GM21367 (cell line): ENCODE measurements around the gene PLCB4.
A peak's percentile ranks its signal among the peaks of the same experiment; 100 is the strongest.

Experiments used
- ATAC-seq: cut with Tn5 transposase; IDR thresholded peaks from one replicate; pipeline ENCODE4 v1.9.1; 2021; ENCODE audit not compliant: unreplicated experiment

Gene PLCB4

GRCh38 chr20:9480066-9480465, 411.2 kb downstream of the PLCB4 start:
- ATAC-seq: no peak

GRCh38 chr20:9482180-9482579, 413.3 kb downstream of the PLCB4 start:
- ATAC-seq: no peak

GRCh38 chr20:9483131-9483530, 414.2 kb downstream of the PLCB4 start:
- no peak for ATAC-seq

- no peak for ATAC-seq
Observed at GRCh38 chr20:9485614-9486340, 416.9 kb downstream of the PLCB4 start.

GRCh38 chr20:9487231-9487630, 418.3 kb downstream of the PLCB4 start:
- ATAC-seq: no peak

GRCh38 chr20:9488063-9488462, 419.2 kb downstream of the PLCB4 start:
- ATAC-seq: no peak

GRCh38 chr20:9490161-9490560, 421.3 kb downstream of the PLCB4 start:
- no peak for ATAC-seq

GRCh38 chr20:9490631-9491030, 421.7 kb downstream of the PLCB4 start:
- no peak for ATAC-seq

GRCh38 chr20:9491324-9491723, 422.4 kb downstream of the PLCB4 start:
- ATAC-seq: no peak

- no peak for ATAC-seq
Observed at GRCh38 chr20:9492067-9492466, 423.2 kb downstream of the PLCB4 start.

- no peak for ATAC-seq
Observed at GRCh38 chr20:9493803-9494202, 424.9 kb downstream of the PLCB4 start.

- ATAC-seq: no peak
Observed at GRCh38 chr20:9495701-9496100, 426.8 kb downstream of the PLCB4 start.

- no peak for ATAC-seq
Observed at GRCh38 chr20:9496155-9496554, 427.3 kb downstream of the PLCB4 start.

- no peak for ATAC-seq
Observed at GRCh38 chr20:9498322-9498721, 429.4 kb downstream of the PLCB4 start.

GRCh38 chr20:9499126-9499899, 430.4 kb downstream of the PLCB4 start:
- ATAC-seq: no peak

GRCh38 chr20:9500121-9500520, 431.2 kb downstream of the PLCB4 start:
- peak; percentile 76 for ATAC-seq

- no peak for ATAC-seq
Observed at GRCh38 chr20:9501473-9501872, 432.6 kb downstream of the PLCB4 start.

GRCh38 chr20:9503526-9504245, 434.8 kb downstream of the PLCB4 start:
- no peak for ATAC-seq

- no peak for ATAC-seq
Observed at GRCh38 chr20:9506280-9506821, 437.5 kb downstream of the PLCB4 start.

GRCh38 chr20:9506964-9507369, 438.1 kb downstream of the PLCB4 start:
- ATAC-seq: no peak

GRCh38 chr20:9507544-9508239, 438.8 kb downstream of the PLCB4 start:
- no peak for ATAC-seq
